ENCODE measurements around the gene MED29. TPM values are rescaled to one million over a fixed set of nuclear protein-coding genes. Genes with fewer than 3 reads are reported as not detected.

Gene MED29
- total RNA-seq, 1 experiment from 2014 or later = 32.0 TPM

- no peak for TF ChIP-seq REST (IDR thresholded peaks at IDR 0.05; ENCODE audit: low read depth)
- TF ChIP-seq, protein P1, sequence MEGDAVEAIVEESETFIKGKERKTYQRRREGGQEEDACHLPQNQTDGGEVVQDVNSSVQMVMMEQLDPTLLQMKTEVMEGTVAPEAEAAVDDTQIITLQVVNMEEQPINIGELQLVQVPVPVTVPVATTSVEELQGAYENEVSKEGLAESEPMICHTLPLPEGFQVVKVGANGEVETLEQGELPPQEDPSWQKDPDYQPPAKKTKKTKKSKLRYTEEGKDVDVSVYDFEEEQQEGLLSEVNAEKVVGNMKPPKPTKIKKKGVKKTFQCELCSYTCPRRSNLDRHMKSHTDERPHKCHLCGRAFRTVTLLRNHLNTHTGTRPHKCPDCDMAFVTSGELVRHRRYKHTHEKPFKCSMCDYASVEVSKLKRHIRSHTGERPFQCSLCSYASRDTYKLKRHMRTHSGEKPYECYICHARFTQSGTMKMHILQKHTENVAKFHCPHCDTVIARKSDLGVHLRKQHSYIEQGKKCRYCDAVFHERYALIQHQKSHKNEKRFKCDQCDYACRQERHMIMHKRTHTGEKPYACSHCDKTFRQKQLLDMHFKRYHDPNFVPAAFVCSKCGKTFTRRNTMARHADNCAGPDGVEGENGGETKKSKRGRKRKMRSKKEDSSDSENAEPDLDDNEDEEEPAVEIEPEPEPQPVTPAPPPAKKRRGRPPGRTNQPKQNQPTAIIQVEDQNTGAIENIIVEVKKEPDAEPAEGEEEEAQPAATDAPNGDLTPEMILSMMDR (IDR thresholded peaks at IDR 0.05 in 2 of 3, conservative IDR thresholded peaks at IDR 0.05 in 1 of 3; ENCODE audit: borderline replicate concordance in 1 of 3, insufficient read depth in 1 of 3, low read depth in 2 of 3, low read length in 2 of 3) = no peak
Observed at GRCh38 chr19:39430675-39431593, 39.8 kb downstream of the MED29 start (continued).

DNA sequence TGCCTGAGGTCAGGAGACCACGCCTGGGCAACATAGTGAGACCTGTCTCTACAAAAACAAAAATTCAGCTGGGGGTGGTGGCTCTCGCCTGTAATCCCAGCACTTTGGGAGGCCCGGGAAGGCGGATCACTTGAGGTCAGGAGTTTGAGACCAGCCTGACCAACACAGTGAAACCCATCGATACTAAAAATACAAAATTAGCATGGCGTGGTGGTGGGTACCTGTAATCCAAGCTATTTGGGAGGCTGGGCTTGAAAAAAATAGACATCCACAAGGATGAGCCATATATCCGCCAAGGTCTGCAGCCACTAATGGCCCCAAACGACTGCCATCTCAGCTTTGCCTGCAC, 41.5 kb downstream of the MED29 start:
- Histone ChIP-seq H3K4me1 (ENCODE audit: control insufficient read depth in 1 of 2, insufficient read depth in 2 of 2, low read length in 2 of 2) (peaks cover 64 to 85% of the 10 kb centered on the region in 2 experiments), H2AFZ (ENCODE audit: low read depth, low read length, poor library complexity, severe bottlenecking) (no peak overlapping the region), H3K9ac (ENCODE audit: low read length) (peak overlapping the region; percentile 100), H3K27me3 (ENCODE audit: insufficient read depth, low read length) (no peaks in the 10 kb centered on the region), H3K79me2 (ENCODE audit: insufficient read depth, low read length) (peaks cover 36% of the 10 kb centered on the region), H3K4me3 (replicated peaks in 1 of 2; ENCODE audit: low read depth in 1 of 2, low read length in 2 of 2) (no peak overlapping the region), H3K36me3 (ENCODE audit: control insufficient read depth in 1 of 2, insufficient read depth in 2 of 2, low read length in 2 of 2) (peaks cover 26 to 34% of the 10 kb centered on the region in 2 experiments; a peak in 3 of 4 replicates), H3K9me3 (ENCODE audit: control insufficient read depth in 1 of 2, insufficient read depth in 1 of 2, low read depth in 1 of 2, low read length in 2 of 2) (no peaks in the 10 kb centered on the region), H3K4me2 (ENCODE audit: low read length) (peak overlapping the region; percentile 92), H3K27ac (ENCODE audit: low read depth, low read length) (peak overlapping the region; percentile 84), H3K9me2 (ENCODE audit: insufficient read depth) (no peaks in the 10 kb centered on the region), H4K20me1 (ENCODE audit: insufficient read depth) (peaks cover 13% of the 10 kb centered on the region; the same call in 1 of the 2 replicates)
- ChIA-PET RAD21 (ENCODE audit: low non-redundant PET in 1 of 2, low total read pairs in 2 of 2, uncharacterized antibody in 2 of 2, unreplicated experiment in 2 of 2) (no interaction called here), POLR2A (interaction anchor here (0.7 to 1.4 kb wide), 3 partner anchors 23 to 96 kb away, joined by 3 to 4 read pairs (median 3); no protein-coding TSS in a partner anchor), CTCF (no interaction called here)
- BruUV-seq (replicated peaks) = no TSS peak
- TF ChIP-seq TCF7L2 (IDR thresholded peaks at IDR 0.05; ENCODE audit: borderline replicate concordance, extremely low read depth, insufficient read depth, insufficient read length) = no peak
- TF ChIP-seq ZFX (IDR thresholded peaks at IDR 0.05) = no peak
- TF ChIP-seq ELF1 (IDR thresholded peaks at IDR 0.05; ENCODE audit: borderline replicate concordance, low read depth) = no peak
- no peak for TF ChIP-seq CBX3 (IDR thresholded peaks at IDR 0.05; ENCODE audit: low read depth)
- no peak for TF ChIP-seq CEBPB (IDR thresholded peaks at IDR 0.05; ENCODE audit: low read depth)
- TF ChIP-seq, protein P2, sequence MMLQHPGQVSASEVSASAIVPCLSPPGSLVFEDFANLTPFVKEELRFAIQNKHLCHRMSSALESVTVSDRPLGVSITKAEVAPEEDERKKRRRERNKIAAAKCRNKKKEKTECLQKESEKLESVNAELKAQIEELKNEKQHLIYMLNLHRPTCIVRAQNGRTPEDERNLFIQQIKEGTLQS (IDR thresholded peaks at IDR 0.05) = no peak
- no peak for TF ChIP-seq POLR2AphosphoS5 (IDR thresholded peaks at IDR 0.05; ENCODE audit: low read depth, low read length)
- TF ChIP-seq SRF (IDR thresholded peaks at IDR 0.05; ENCODE audit: low read depth) = no peak
- no peak for DNase-seq (ENCODE audit: low read depth, low spot score)
- ATAC-seq = no peak
- intact Hi-C loops (cut with micrococcal nuclease) = no loop called here
